K562 (cell line): ENCODE data around the gene IRGQ. TPM values are rescaled to one million over a fixed set of nuclear protein-coding genes. Genes with fewer than 3 reads are reported as not detected.

ENCODE experiments used
- ATAC-seq: fragments of 200-7000 bp; cut with Tn5 transposase; 3 replicates; pipeline ENCODE4 v1.9.1; 2020; ENCODE audit warnings: moderate library complexity
- BruUV-seq: library from RNA; stranded (reverse); fragments of 400-500 nt; replicated peaks from 2 replicates; lab custom pipeline; 2021; lab: Mats Ljungman, UMichigan
- CTCF ChIA-PET: fragments of 300-600 bp; formaldehyde crosslinking; extraction: SDS; loops from one replicate; lab custom pipeline; 2021; ENCODE audit warnings: low intra/inter-chr PET ratio; lab: Yijun Ruan, JAX
- POLR2A ChIA-PET: fragments of 300-600, 350-650 bp; sonication (Branson Sonifier 250); formaldehyde crosslinking; extraction: SDS; loops from one replicate; lab custom pipeline; 2021; ENCODE audit warnings: antibody characterized with exemption, inconsistent platforms; lab: Yijun Ruan, JAX
- DNase-seq, 4 experiments: peaks; one replicate each; pipeline versions ENCODE4 v3.0.0 to v3.0.0-alpha.2; 2011 to 2018; ENCODE audit warnings: low spot score in 3 of 4, mixed read lengths in 3 of 4; ENCODE audit errors: extremely low read depth in 1 of 4
- FAIRE-seq: peaks from 2 replicates; lab custom pipeline; 2011; peaks lifted over from hg19 to GRCh38; lab: Jason Lieb, UNC
- H2AFZ ChIP-seq: 2 replicates; pipeline ENCODE4 v1.6.0; 2011; ENCODE audit warnings: low read depth, low read length, control low read depth, inconsistent platforms
- H3K27ac ChIP-seq: fragments of 200-600 bp; 3 replicates; pipeline ENCODE4 v1.8.0; 2011; ENCODE audit warnings: low read depth, mild to moderate bottlenecking, control low read depth, inconsistent platforms, low read length, moderate library complexity, mixed read lengths; ENCODE audit errors: extremely low read depth
- H3K27me3 ChIP-seq, 2 experiments: fragments of 300-600 bp in 1 of 2; 2 replicates in 1 of 2; 3 replicates in 1 of 2; pipeline versions ENCODE4 v1.6.0 to v1.8.0; 2011; ENCODE audit warnings: inconsistent platforms in 2 of 2, low read length in 2 of 2, mild to moderate bottlenecking in 1 of 2, mixed read lengths in 1 of 2, moderate library complexity in 1 of 2; ENCODE audit not compliant: control insufficient read depth in 2 of 2, insufficient read depth in 2 of 2
- H3K36me3 ChIP-seq: fragments of 300-600 bp; 3 replicates; pipeline ENCODE4 v1.8.0; 2011; ENCODE audit warnings: mild to moderate bottlenecking, low read length, inconsistent platforms; ENCODE audit not compliant: control insufficient read depth, insufficient read depth
- H3K4me1 ChIP-seq, 2 experiments: fragments of 200-600 bp in 1 of 2; replicated peaks in 1 of 2; 2 replicates in 1 of 2; 3 replicates in 1 of 2; pipeline versions ENCODE4 v1.5.1 to v1.8.0; 2011; ENCODE audit warnings: inconsistent platforms in 2 of 2, low read length in 2 of 2, mild to moderate bottlenecking in 1 of 2, mixed read lengths in 1 of 2, moderate library complexity in 1 of 2; ENCODE audit not compliant: control insufficient read depth in 2 of 2, insufficient read depth in 2 of 2
- H3K4me2 ChIP-seq: 2 replicates; pipeline ENCODE4 v1.6.1; 2011; ENCODE audit warnings: low read length, control low read depth, inconsistent platforms, mixed read lengths; ENCODE audit not compliant: insufficient read depth
- H3K4me3 ChIP-seq: fragments of 200-600 bp; sonication (generic), shearing (Covaris generic); 2 replicates; pipeline ENCODE4 v1.5.1; 2016; ENCODE audit warnings: control low read depth, inconsistent platforms
- H3K79me2 ChIP-seq: fragments of 200-600 bp; 3 replicates; pipeline ENCODE4 v1.8.0; 2011; ENCODE audit warnings: low read length, inconsistent platforms; ENCODE audit not compliant: control insufficient read depth, insufficient read depth
- H3K9ac ChIP-seq, 2 experiments: 2 replicates each; pipeline versions ENCODE4 v1.6.0 to v1.6.1; 2011; ENCODE audit warnings: low read depth in 2 of 2, low read length in 2 of 2, control low read depth in 1 of 2, inconsistent platforms in 1 of 2, mild to moderate bottlenecking in 1 of 2, mixed read lengths in 1 of 2; ENCODE audit not compliant: insufficient read depth in 1 of 2
- H3K9me1 ChIP-seq: one replicate; pipeline ENCODE4 v1.6.0; 2011; ENCODE audit warnings: inconsistent platforms, mild to moderate bottlenecking, low read length, moderate library complexity; ENCODE audit not compliant: control insufficient read depth, insufficient read depth
- H3K9me3 ChIP-seq: replicated peaks from 2 replicates; pipeline ENCODE4 v1.5.1; 2011; ENCODE audit warnings: low read depth, low read length, inconsistent platforms; ENCODE audit not compliant: control insufficient read depth, insufficient read depth
- H4K20me1 ChIP-seq: replicated peaks from 2 replicates; pipeline ENCODE4 v1.6.1; 2011; ENCODE audit warnings: low read length, inconsistent platforms, mixed read lengths; ENCODE audit not compliant: control insufficient read depth, insufficient read depth
- ARID3B ChIP-seq: fragments of 250-450 bp; sonication (Bioruptor Pico); IDR thresholded peaks from 2 replicates; pipeline ENCODE4 v1.4.0; 2020; ENCODE audit warnings: borderline replicate concordance
- ARNT ChIP-seq, 2 experiments: fragments of 450-650 bp; IDR thresholded peaks; 2 replicates each; pipeline ENCODE4 v1.6.1; 2016; ENCODE audit warnings: mild to moderate bottlenecking in 1 of 2
- E2F3 ChIP-seq: fragments of 250-450 bp; sonication (Bioruptor Pico); IDR thresholded peaks from 2 replicates; pipeline ENCODE4 v1.4.0; 2020; ENCODE audit warnings: mild to moderate bottlenecking
- EGR1 ChIP-seq: fragments of 450-650 bp; conservative IDR thresholded peaks from 2 replicates; pipeline ENCODE4 v1.6.1; 2017; ENCODE audit warnings: mild to moderate bottlenecking
- EWSR1 ChIP-seq: fragments of 450-650 bp; IDR thresholded peaks from 2 replicates; pipeline ENCODE4 v1.6.1; 2018; ENCODE audit warnings: borderline replicate concordance, mild to moderate bottlenecking, low read depth, moderate library complexity; ENCODE audit not compliant: partially characterized antibody
- FOXA1 ChIP-seq: fragments of 450-650 bp; IDR thresholded peaks from 2 replicates; pipeline ENCODE4 v1.6.1; 2016; ENCODE audit warnings: mild to moderate bottlenecking, borderline replicate concordance
- FOXK1 ChIP-seq: sonication (generic); formaldehyde crosslinking; IDR thresholded peaks from 2 replicates; pipeline ENCODE4 v1.8.0; 2022; ENCODE audit warnings: missing genetic modification reagents, mild to moderate bottlenecking, borderline replicate concordance
- GTF2F1 ChIP-seq: IDR thresholded peaks from 2 replicates; pipeline ENCODE4 v1.6.1; 2011; ENCODE audit warnings: low read depth, low read length, improper control_type of control experiment
- HES1 ChIP-seq: fragments of 450-650 bp; IDR thresholded peaks from 2 replicates; pipeline ENCODE4 v1.6.1; 2016; ENCODE audit warnings: low read depth, mild to moderate bottlenecking, moderate library complexity
- KLF10 ChIP-seq: fragments of 250-450 bp; sonication (Bioruptor Pico); IDR thresholded peaks from 2 replicates; pipeline ENCODE4 v1.6.1; 2021; ENCODE audit warnings: matching md5 sums
- MAFF ChIP-seq: IDR thresholded peaks from 2 replicates; pipeline ENCODE4 v1.6.1; 2012; ENCODE audit warnings: low read length, improper control_type of control experiment
- MXI1 ChIP-seq: IDR thresholded peaks from 2 replicates; pipeline ENCODE4 v1.6.1; 2011; ENCODE audit warnings: low read depth, mild to moderate bottlenecking, improper control_type of control experiment, low read length
- POU5F1 ChIP-seq: fragments of 150-350 bp; IDR thresholded peaks from 2 replicates; pipeline ENCODE4 v1.6.1; 2014; ENCODE audit warnings: borderline replicate concordance, low read length, low read depth, mild to moderate bottlenecking; ENCODE audit not compliant: partially characterized antibody
- PREB ChIP-seq: sonication (generic); formaldehyde crosslinking; IDR thresholded peaks from 2 replicates; pipeline ENCODE4 v1.8.1; 2023; ENCODE audit warnings: mild to moderate bottlenecking, missing genetic modification reagents
- RBM14 ChIP-seq: fragments of 200-400 bp; formaldehyde crosslinking; IDR thresholded peaks from 2 replicates; pipeline ENCODE4 v1.6.1; 2018; ENCODE audit warnings: low read depth, mild to moderate bottlenecking, low read length, moderate library complexity, borderline replicate concordance; ENCODE audit not compliant: insufficient read depth
- ZNF175 ChIP-seq: fragments of 200-800 bp; sonication (Bioruptor generic); IDR thresholded peaks from 2 replicates; pipeline ENCODE4 v1.6.1; 2016; ENCODE audit warnings: low read depth, mild to moderate bottlenecking, missing genetic modification characterization, missing compliant biosample characterization
- WGBS: fragments of 100-300 bp; shearing (Covaris generic); methylation state at CpG from one replicate; pipeline ENCODE4 v1.1.6; 2016; ENCODE audit warnings: low coverage, mixed read lengths; ENCODE audit not compliant: insufficient coverage; ENCODE audit errors: missing lambda C conversion rate; 5-methylcytosine and 5-hydroxymethylcytosine counted together
- in situ Hi-C: fragments of 300-500 bp; cut with MboI; formaldehyde crosslinking; loops from 4 replicates; pipeline ENCODE4 v1.15.0; 2018; ENCODE audit warnings: inconsistent platforms, mixed read lengths
- intact Hi-C: fragments of 100-400 bp; cut with micrococcal nuclease; formaldehyde crosslinking; loops from 2 replicates; pipeline ENCODE4 v1.14.2; 2022
- polyA plus RNA-seq, 8 experiments: library from polyadenylated mRNA; depleted of rRNA in 4 of 8; stranded (reverse) in 5 of 8; unstranded in 3 of 8; fragments of >200 nt; fragmentation: Nextera tagmentation in 2 of 8; fragmentation: Illumina TruSeq in 1 of 8; extraction: Ambion mirVana in 2 of 8; extraction: Trizol in 1 of 8; gene quantifications; 2 replicates each; pipeline versions ENCODE4 v1.2.1 to v1.2.3, GENCODE V29; 2011 to 2014; ENCODE audit warnings: inconsistent platforms in 1 of 8, missing spikeins in 1 of 8
- total RNA-seq, 7 experiments: library from RNA; depleted of rRNA in 6 of 7; stranded (reverse); fragments of >200 nt in 6 of 7; fragmentation: Illumina TruSeq in 2 of 7; extraction: Trizol in 2 of 7; gene quantifications; 2 replicates each; pipeline versions ENCODE4 v1.2.1 to v1.2.3, GENCODE V29; 2011 to 2021; ENCODE audit warnings: low replicate concordance in 1 of 7
- TF ChIP-seq, protein P1 (sequence below), 2 experiments: fragments of 450-650 bp in 1 of 2; sonication (generic) in 1 of 2; formaldehyde crosslinking; conservative IDR thresholded peaks; 2 replicates each; pipeline versions ENCODE4 v1.4.0 to v1.8.1; 2020 to 2022; ENCODE audit warnings: mild to moderate bottlenecking in 1 of 2, missing genetic modification reagents in 1 of 2

Gene IRGQ
- total and polyA plus RNA-seq, 9 of the 15 experiments (the other 6 are each of a cell fraction or from before 2014, with no cell fraction given), result 3.5 to 19.2 (median 7.9) TPM

- Histone ChIP-seq H3K9me1 (no peaks in the 10 kb centered on the region), H3K4me3 (peak within 1 kb of the TSS; percentile 44), H3K27ac (no peak within 1 kb of the TSS), H3K36me3 (no peaks in the 10 kb centered on the region), H3K9me3 (no peaks in the 10 kb centered on the region), H3K9ac (peak within 1 kb of the TSS in 1 of 2 experiments; percentile 92; a peak in 2 of 4 replicates), H2AFZ (peak within 1 kb of the TSS; percentile 89), H3K4me2 (peak within 1 kb of the TSS; percentile 74), H3K4me1 (peaks cover 17 to 31% of the 10 kb centered on the region in 2 experiments; a peak in 4 of 5 replicates), H3K79me2 (no peaks in the 10 kb centered on the region), H4K20me1 (no peaks in the 10 kb centered on the region), H3K27me3 (peaks cover 9% of the 10 kb centered on the region in 2 experiments)
- WGBS, result no CpG with 5 or more reads among the region's 110 CpGs
- in situ Hi-C loops, result no loop called here
- ATAC-seq (peak; percentile 76), FAIRE-seq (no peak), DNase-seq (peak; percentile 37 to 90 (median 87))
- intact Hi-C loops, result no loop called here
- ChIA-PET CTCF (no interaction called here), POLR2A (interaction anchor here (1.1 kb wide), 1 partner anchor 8 kb away, joined by 3 read pairs; no protein-coding TSS in a partner anchor)
- no TSS peak for BruUV-seq
- TF ChIP-seq POU5F1, result no peak
- TF ChIP-seq FOXA1, result no peak
- no peak for TF ChIP-seq EWSR1
- TF ChIP-seq KLF10 (CRISPR knock-in tag), result no peak
- peak; percentile 54; the same call in 1 of the 2 replicates for TF ChIP-seq E2F3 (CRISPR knock-in tag)
- peak; percentile 23; the same call in 1 of the 2 replicates for TF ChIP-seq EGR1
- TF ChIP-seq PREB, result no peak
- TF ChIP-seq HES1, result no peak
- TF ChIP-seq MXI1, result no peak
- TF ChIP-seq RBM14, result no peak
- TF ChIP-seq, protein P1, sequence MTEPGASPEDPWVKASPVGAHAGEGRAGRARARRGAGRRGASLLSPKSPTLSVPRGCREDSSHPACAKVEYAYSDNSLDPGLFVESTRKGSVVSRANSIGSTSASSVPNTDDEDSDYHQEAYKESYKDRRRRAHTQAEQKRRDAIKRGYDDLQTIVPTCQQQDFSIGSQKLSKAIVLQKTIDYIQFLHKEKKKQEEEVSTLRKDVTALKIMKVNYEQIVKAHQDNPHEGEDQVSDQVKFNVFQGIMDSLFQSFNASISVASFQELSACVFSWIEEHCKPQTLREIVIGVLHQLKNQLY (CRISPR knock-in tag; conservative IDR thresholded peaks at IDR 0.05), result no peak
- TF ChIP-seq GTF2F1, result no peak
- no peak for TF ChIP-seq MAFF
- no peak for TF ChIP-seq ARID3B (CRISPR knock-in tag)
- no peak for TF ChIP-seq ARNT (IDR thresholded peaks at IDR 0.05)
- no peak for TF ChIP-seq FOXK1 (CRISPR knock-in tag)
- TF ChIP-seq ZNF175, result no peak
These were observed 43.8 kb upstream of the IRGQ start, which contains the start of gene CADM4 for GRCh38 chr19:43639519-43640423. Gene CADM4, minus strand, starts transcription at chr19:43639850. Its CDS starts 60 bp downstream, at chr19:43639790.
